DMS79 (cell line): ENCODE data around the gene RTL9.
"Not testable (repeated sequence)": the region's sequence is repeated elsewhere in the genome, so short reads cannot be mapped to it uniquely, and the experiment has no call there.

Experiments
- DNase-seq: peaks from one replicate; lab custom pipeline; 2025; lab: John Stamatoyannopoulos, UW

The RTL9 gene

DNA sequence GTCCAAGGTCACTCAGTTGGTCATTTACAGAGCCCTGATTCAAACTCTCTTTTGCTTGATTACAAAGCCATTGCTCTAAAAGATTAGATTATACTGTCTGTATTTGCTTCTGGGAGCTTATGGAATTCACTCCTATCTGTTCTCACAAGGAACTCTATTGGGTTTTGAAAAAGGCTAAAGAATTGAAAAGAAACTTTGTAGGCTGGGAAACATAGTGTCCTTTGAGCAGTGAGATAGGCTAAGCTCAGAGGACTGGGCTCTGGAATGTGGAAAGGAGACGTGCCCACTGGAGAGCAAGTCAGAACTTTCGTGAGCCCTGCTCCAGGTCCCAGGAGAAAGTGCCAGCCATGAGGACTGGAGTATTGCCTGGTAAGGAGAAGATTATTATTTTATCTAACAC lies at the start of gene RTL9:
TSS of gene RTL9 (plus strand) at position 301 of the 400 bp plus-strand sequence. CDS start 91,770 bp downstream, outside the sequence.
- no peak for DNase-seq

DNA sequence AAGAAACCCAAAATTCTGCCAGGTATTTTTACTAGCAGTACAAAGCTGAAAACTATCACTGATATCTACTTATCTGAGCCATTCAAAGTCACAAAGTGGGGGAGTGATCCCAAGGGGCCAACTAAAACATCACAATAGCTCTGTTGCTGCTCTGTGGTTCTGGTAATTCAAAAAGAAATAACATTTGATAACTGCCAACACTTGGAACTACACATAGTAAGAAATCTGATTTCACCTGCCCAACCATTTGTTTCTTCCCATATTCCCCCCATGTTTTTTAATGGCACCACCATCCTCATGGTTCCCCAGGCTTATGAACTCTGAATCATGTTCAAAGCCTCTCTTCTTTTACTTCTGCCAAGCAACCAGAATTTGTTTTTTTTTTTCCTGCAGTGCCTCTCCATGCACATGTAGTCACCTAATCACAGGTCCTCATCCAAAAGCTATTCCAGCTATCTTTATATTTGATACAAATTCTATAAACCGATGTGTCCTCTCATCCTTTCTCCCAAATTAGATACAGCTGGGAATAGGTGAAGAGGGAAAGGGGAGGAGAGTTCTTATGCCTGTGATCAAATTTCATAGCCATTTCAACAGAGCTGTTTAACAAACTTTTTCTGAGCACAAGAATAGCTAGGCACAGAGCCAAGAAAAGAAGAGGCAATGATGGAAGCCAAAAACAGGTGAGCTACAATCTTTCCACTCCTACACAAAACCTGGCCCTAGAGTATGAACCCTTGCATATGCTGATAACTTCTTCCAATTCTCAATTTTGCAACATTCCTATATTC lies 48.5 kb upstream of the RTL9 start:
- peak; percentile 44 for DNase-seq

DNA sequence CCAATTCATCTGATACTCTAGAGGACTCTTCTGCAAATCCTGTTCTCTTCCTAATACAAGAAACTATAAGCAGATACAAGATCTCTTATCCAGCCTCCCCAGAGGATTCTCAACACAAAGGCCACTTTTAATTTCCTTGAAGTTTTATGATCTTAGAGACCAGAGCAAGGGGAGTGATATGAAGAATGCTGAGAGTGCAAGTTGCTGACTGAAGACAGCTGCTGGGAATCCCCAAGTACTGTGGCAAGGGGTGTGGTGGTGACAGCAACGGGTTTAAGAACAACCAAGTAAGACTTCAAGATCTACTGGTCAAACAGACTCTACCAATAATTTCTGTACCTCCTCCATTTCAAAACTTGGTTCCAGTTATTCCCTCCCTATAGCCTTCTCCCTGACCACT lies 47.8 kb upstream of the RTL9 start:
- peak; percentile 4 for DNase-seq

DNA sequence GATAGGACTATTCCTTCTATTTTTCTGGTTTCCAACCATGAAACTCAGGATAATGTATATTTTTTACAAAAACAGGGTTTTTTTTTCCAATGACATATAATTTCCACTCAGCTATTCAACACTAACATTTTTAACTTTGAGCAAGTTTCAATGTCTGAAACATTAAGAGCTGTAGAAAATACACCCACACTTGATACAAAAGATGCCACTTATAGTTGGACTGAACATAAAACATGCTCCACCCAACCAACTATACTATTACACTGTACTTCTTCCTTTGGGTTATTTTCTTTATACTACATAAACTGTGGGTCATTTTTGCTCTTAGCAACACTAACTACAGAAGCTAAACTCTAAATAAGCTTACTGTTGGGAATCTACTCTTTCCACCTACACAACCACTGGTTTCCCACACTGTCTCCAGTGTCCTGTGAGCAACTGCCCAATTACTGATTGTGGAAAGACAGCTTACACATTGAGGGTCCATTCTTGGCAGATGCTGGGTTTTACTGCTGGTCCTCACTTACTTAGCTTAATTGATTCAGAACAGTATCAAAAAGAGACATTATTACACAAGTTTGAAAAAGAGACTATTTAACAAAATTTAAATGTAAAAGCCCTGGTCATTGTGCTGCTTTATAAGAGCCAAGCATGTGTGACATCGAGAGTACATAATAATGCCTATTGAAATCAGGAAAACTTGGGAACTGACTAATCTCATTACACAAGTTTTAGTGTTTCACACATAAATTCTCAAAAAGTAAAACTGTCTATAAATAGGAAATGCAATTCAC lies 47.0 kb upstream of the RTL9 start:
- no peak for DNase-seq

DNA sequence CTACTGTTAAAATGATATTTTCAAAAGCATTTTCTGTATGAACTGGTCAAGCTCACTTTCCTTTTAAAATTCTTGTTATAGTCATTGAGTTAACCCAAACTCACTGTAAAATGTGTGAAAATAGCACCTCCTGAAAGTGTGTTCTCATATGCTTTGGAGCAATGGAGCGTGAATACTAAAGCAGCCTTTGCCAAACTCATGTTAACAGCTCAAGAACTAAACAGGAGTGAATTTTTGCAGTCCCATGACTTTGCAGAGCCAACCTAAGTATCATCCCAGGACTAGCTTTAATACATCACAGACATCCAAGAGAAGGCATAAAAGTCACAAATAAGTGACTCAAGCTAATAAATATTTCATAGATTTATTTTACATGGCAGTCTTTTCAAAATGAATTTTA lies 43.1 kb upstream of the RTL9 start:
- DNase-seq = no peak

DNA sequence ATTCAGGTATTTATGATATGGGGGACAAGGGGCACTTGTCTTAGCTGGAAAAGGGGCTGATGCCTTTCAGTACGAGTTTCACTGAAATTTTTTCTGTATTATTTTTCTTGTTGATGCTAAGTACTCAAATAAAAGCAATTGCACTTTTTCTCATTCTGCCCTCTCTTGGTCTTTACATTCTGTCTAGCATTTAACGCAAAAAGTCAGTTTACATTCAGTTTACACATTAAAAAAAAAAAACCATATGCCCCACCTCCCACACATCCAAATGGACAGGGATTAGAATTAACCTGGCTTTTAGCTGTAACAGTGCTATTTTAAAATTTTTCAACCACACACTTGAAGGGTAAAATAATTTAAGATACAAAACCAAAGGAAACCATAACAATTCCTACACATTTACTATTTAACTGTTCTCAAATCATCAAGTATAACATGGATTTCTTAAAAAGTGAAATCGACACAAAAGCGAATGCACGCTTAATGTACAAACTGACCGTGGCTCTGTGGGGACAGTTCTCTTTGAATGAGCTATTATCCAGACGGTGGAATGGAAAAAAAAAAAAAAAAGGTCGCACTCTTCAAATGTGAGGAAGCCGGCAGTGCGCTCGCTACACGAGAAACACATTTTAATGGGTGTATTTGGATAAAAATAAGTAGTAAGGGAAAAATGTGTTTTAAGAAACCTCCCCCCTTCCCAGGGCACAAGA lies 42.1 kb upstream of the RTL9 start:
- no peak for DNase-seq

DNA sequence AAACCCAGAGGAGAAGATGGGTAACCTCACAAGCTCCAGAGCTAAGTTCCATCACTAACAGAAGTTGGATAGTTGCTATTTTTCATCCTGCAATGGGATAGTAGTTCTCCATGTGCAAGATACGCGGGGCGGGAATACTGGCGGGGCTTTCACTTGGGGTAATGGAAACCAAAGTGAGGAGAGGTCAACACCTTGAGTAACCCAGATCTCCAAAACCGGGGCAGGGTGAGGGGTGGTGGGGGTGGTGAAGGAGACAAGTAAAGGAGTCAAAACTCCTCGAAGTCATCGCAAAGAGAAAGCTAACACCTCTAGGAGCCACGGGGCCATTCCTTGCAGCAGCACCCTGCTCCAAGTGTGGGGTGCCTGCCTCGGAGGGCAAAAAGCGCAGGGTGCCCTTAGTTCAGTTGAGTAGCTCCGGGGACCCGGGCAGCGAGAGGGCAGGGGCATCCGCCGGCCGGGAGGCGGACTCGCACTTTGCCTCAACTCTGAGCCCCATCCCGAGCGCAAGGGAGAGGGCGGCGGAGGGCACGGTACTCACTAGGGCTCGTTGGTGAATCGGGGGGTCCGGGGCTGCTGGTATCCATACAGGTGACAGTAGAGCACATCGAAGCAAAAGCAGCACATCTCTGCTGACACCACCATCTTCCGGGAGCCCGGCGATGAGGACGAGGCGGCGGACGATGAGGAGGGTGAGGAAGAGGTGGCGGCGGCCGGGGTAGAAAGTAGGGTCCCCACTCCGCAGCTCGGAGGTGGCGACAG lies 41.4 kb upstream of the RTL9 start:
- no peak for DNase-seq

DNA sequence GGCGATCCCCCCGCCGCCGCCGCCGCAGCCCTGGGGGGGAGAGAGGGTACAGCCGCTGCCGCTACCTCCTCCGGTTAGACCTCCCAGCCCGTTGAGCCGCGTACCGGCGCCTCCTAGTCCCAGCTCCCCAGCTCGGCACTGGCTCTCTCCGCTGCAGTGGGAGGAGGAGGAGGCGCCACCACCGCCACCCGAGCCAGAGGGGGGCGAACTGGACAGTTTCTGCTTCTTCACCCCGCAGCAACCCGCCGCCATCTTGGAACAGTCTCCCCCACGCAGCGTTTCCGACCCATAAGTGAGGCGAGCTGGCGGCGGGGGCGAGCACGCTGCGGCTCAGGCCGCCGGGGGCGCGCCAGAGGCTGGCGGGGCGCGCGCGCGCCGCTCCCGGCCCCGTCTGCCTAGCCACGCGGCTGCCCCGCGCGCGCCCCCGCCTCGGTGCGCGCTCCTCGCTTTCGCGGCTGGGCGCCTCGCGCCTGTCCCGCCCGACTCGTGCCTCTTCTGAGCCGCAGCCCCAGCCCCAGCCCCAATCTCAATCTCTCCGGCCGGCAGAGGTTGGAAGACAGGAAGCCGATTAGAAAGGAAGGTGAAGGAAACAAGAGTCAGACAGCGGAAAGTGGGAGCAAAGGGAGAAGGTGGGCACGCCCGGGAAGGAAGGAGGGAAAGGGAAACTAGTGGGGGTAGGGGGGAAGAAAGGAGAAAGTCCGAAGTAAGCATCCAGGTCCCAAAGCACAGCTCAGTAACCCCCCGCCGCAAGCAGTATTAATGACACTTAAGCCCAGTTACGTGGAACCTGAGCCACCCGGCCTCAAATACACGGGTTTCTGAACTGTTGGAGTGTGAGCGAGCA lies 40.6 kb upstream of the RTL9 start, which contains the start of gene AMMECR1:
TSS of gene AMMECR1 (minus strand) at position 266 of the 844 bp plus-strand sequence. CDS start at position 252, 14 bp downstream.
- DNase-seq = peak; percentile 61

DNA sequence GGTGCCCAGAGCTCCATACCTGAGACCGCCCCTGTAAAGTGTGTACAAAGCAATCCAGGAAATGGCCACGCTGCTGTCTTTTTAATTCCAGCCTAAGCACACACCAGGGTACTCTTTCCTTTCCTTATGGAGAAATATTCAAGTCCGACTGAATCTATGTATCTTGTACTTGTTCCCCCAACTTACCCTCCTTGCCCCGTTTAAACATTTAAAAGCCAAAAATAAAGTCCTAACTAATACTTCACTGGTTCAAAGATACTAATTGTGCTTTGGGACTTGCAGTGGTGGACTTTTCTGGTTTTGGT lies 40.0 kb upstream of the RTL9 start:
- DNase-seq = no peak

DNA sequence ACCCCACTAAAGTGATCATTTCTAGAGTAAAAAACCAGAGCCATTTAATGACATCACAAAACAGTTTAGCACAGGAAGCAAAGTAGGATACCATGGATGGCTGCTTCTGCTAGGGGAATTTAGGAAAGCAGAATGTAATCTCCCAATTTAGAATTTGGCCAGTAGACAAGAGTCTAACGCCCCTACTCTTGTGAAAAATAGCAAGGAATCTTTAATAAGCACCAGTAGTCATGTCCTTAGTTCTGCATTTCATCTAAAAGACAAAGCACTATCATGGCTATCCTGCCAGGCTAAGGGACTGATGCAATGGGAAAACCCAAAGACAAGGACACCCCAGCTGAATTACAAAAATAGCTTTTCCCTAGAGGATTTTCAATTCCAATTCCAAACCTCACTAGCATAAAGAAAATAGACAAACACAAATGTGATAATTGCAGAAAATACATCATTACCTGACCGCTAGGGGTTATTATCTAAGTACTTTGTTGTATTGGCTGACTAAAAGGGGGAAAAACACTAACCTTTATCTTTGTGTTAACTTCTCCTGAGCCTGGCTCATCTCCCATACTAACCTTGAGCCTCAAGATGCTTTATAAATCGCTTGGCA lies 38.2 kb upstream of the RTL9 start:
- DNase-seq = no peak

DNA sequence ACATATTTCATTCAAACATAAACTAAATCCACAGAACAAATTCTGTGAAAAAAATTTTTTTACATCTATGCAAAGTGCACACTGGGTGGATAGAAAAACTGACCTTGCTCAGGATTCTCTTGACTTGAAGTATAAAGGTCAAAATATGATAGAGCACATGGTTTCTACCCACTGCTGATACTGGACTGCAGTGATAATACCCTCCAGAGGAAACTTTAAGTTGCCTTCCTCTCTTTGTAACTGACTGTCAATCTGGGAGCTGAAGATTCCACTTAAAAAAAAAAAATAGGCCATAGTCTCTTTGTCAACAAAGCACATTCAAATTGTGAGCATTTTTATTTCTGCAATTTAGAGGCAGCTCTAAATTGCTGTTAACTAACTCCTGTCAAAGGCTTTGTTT lies 37.6 kb upstream of the RTL9 start:
- no peak for DNase-seq

DNA sequence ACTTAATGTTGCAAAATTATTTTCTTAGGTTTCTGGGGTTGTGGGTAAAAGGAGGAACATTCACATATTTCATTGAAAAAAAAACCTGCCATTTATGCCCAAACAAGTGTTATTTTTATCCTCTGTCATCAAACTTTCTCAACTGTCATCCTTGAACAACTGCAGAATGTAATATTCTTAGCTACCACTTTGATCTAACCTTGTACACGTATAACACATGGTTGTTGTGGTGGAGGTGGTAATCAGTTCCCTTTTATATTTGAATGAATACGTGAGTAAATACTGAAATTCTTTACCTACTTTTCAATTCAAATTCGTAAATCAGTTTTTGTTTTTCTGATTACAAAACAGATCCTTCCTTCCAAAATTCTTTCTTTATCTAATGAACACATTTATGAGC lies 37.0 kb upstream of the RTL9 start:
- DNase-seq = no peak

DNA sequence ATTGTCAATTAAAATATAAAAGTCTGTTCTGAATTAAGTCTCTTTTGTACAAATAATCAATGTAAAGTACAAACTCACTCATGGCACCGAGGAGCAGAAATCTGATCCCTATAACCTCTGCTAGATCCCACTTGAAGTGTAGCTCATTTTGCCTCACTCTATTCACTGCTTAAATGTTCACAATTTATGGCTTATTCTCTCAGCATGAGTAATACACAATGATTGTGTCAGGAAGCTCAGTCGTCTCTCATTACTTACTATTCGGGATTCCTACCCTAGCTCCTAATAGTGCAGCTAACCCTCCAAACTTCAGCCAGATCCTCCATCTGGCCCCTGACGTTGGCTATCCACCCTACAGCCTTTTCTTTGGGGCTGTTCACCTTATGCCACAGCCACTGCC lies 36.0 kb upstream of the RTL9 start:
- DNase-seq = no peak

DNA sequence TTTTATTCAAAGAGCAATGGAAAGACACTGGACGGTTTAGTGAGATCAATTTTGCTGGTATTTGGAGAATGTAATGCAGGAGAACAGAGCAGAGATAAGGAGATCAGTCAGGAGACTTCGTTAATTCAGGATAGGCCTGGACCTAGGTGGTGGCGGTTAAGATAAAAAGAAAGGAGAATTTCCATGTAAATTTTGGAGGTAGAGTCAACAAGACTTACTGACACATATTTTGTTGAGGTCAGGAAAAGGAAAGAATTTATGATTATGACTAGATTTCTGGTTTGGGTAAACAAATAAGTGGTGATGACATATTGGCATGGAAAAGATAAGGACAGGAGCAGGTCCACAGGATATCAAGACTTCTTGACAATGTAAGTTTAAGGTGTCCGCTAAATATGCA lies 31.9 kb upstream of the RTL9 start:
- no peak for DNase-seq

DNA sequence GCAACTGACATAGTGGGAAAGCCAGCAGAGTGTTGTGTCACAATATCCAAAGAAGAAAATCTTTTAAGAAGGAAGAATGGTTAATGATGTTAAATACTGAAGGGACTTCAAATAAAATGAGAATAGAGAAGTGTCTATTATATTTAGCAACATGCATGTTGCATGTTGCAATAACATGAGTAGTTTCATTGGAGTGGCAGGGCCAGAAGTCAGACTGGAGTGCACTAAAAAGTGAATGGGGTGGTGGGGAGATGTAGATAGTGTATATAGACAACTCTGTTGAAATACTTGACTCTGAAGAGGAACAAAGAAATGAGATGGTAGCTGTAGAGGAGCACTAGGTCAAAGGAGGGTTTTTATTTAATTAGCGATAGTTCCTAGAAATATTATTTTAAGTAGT lies 31.3 kb upstream of the RTL9 start:
- DNase-seq = no peak

DNA sequence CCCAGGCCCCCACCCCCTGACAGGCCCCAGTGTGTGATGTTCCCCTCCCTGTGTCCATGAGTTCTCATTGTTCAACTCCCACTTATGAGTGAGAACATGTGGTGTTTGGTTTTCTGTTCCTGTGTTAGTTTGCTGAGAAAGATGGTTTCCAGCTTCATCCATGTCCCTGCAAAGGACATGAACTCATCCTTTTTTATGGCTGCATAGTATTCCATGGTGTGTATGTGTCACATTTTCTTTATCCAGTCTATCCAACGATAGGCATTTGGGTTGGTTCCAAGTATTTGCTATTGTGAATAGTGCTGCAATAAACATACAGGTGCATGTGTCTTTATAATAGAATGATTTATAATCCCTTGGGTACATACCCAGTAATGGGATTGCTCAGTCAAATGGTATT lies 30.0 kb upstream of the RTL9 start:
- not testable (repeated sequence) for DNase-seq

DNA sequence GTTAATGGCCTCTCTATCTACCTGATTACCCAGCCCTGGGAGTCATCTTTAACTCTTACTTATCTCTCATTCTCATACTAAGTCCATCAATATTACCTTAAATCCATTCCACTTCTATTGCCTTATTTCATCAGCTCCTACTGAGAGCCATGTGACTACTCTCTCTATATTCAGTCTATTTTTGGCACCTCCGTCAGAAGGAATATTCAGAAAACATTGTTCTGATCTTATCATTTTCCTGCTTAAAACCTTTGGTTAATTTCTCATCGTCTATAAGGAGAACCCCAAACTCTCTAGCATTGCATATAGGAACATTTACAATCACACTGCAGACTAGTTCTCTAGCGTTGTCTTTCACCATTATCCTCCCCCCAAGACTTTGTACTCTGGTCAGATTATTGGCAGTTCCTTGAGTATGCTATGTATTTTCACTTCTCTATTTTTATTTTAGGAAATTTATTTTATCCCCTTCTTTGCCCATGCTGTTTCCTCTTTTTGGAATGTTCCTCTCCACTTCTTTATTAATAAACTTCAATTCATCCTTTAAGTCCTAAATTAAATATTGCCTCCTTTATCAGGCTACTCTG lies 27.1 kb upstream of the RTL9 start:
- no peak for DNase-seq

DNA sequence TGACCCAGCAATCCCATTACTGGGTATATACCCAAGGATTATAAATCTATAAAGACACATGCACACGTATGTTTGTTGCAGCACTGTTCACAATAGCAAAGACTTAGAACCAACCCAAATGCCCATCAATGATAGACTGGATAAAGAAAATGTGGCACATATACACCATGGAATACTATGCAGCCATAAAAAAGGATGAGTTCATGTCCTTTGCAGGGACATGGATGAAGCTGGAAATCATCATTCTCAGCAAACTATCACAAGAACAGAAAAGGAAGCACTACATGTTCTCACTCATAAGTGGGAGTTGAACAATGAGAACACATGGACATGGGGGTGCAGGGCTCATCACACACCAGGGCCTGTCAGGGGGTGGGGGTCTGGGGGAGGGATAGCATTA lies 25.2 kb upstream of the RTL9 start:
- DNase-seq = not testable (repeated sequence)

DNA sequence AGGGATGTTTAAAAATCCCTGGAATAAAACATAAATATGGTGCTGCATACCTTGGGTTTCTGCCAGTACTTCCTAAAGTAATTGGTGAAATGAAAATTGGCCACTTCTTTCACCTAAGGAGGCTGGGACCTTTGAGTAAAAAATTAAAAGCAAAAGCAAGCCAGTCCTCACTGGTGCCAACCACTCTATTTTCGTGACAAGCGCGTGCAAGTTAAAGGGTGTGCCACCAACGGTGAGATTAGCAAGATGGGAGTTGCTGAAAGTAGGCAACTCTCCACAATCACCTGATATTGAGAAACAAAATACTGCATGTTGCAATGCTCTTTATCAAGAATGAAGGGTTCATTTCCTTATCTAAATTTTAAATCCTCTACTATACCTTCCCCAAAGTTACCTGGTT lies 19.7 kb upstream of the RTL9 start:
- no peak for DNase-seq
